HCT116 (cell line): ENCODE data around the gene CREB1. TPM values are rescaled to one million over a fixed set of nuclear protein-coding genes. Genes with fewer than 3 reads are reported as not detected.
"Not testable (repeated sequence)": the region's sequence is repeated elsewhere in the genome, so short reads cannot be mapped to it uniquely, and the experiment has no call there.

Experiments used
- ATAC-seq: fragments of 200-7000 bp; cut with Tn5 transposase; 2 replicates; pipeline ENCODE4 v1.9.1; 2020; ENCODE audit warnings: mild to moderate bottlenecking, moderate library complexity
- BruUV-seq: library from RNA; stranded (reverse); fragments of 400-500 nt; replicated peaks from 2 replicates; lab custom pipeline; 2021; lab: Mats Ljungman, UMichigan
- CTCF ChIA-PET: fragments of 300-600 bp; sonication (Branson Sonifier 250); formaldehyde crosslinking; loops from one replicate; lab custom pipeline; 2021; ENCODE audit warnings: antibody characterized with exemption; lab: Charles Lee
- POLR2A ChIA-PET: fragments of 300-600, 350-600 bp; sonication (Branson Sonifier 250); formaldehyde crosslinking; loops from one replicate; lab custom pipeline; 2021; ENCODE audit warnings: antibody characterized with exemption; lab: Charles Lee
- RAD21 ChIA-PET, 2 experiments: fragments of 300-600 bp; sonication (Branson Sonifier 250); formaldehyde crosslinking; loops; one replicate each; lab custom pipeline; 2023; ENCODE audit warnings: low total read pairs in 2 of 2; ENCODE audit not compliant: uncharacterized antibody in 2 of 2, unreplicated experiment in 2 of 2, low non-redundant PET in 1 of 2; lab: Charles Lee
- DNase-seq: peaks from one replicate; pipeline ENCODE4 v3.0.0-alpha.2; 2010; ENCODE audit warnings: low read depth, low spot score
- H2AFZ ChIP-seq: fragments of 200-600 bp; shearing (Covaris generic), sonication (generic); 2 replicates; pipeline ENCODE4 v1.6.1; 2017; ENCODE audit warnings: low read depth, mixed run types, mixed read lengths, antibody characterized with exemption, low read length; ENCODE audit not compliant: poor library complexity, severe bottlenecking
- H3K27ac ChIP-seq: 2 replicates; pipeline ENCODE4 v1.5.1; 2012; ENCODE audit warnings: low read depth, low read length
- H3K27me3 ChIP-seq: fragments of 200-600 bp; sonication (generic); 2 replicates; pipeline ENCODE4 v1.6.1; 2016; ENCODE audit warnings: mixed run types, low read length, mixed read lengths; ENCODE audit not compliant: insufficient read depth
- H3K36me3 ChIP-seq, 2 experiments: fragments of 200-500 bp in 1 of 2; fragments of 200-600 bp in 1 of 2; sonication (Bioruptor generic) in 1 of 2; sonication (generic) in 1 of 2; 2 replicates each; pipeline versions ENCODE4 v1.5.1 to v1.6.1; 2014 to 2016; ENCODE audit warnings: low read length in 2 of 2, inconsistent platforms in 1 of 2, mixed read lengths in 1 of 2, mixed run types in 1 of 2; ENCODE audit not compliant: insufficient read depth in 2 of 2, control insufficient read depth in 1 of 2
- H3K4me1 ChIP-seq, 2 experiments: fragments of 200-600 bp in 1 of 2; sonication (generic) in 1 of 2; 2 replicates each; pipeline versions ENCODE4 v1.5.1 to v1.6.1; 2012 to 2017; ENCODE audit warnings: low read length in 2 of 2, inconsistent platforms in 1 of 2, mild to moderate bottlenecking in 1 of 2, mixed read lengths in 1 of 2, mixed run types in 1 of 2, moderate library complexity in 1 of 2; ENCODE audit not compliant: insufficient read depth in 2 of 2, control insufficient read depth in 1 of 2
- H3K4me2 ChIP-seq: fragments of 200-600 bp; sonication (generic); 2 replicates; pipeline ENCODE4 v1.6.1; 2017; ENCODE audit warnings: mixed run types, low read length, mixed read lengths
- H3K4me3 ChIP-seq, 2 experiments: fragments of 200-600 bp in 1 of 2; sonication (generic) in 1 of 2; replicated peaks in 1 of 2; 2 replicates each; pipeline ENCODE4 v1.5.1; 2011 to 2016; ENCODE audit warnings: low read length in 2 of 2, control low read depth in 1 of 2, low read depth in 1 of 2, mild to moderate bottlenecking in 1 of 2, mixed read lengths in 1 of 2, mixed run types in 1 of 2
- H3K79me2 ChIP-seq: fragments of 200-600 bp; sonication (generic); 2 replicates; pipeline ENCODE4 v1.6.1; 2017; ENCODE audit warnings: mild to moderate bottlenecking, mixed run types, low read length, moderate library complexity, mixed read lengths; ENCODE audit not compliant: insufficient read depth
- H3K9ac ChIP-seq: fragments of 200-600 bp; sonication (generic); 2 replicates; pipeline ENCODE4 v1.6.1; 2016; ENCODE audit warnings: low read length, mixed read lengths
- H3K9me2 ChIP-seq: fragments of 200-600 bp; sonication (generic), shearing (Covaris generic); 2 replicates; pipeline ENCODE4 v1.6.1; 2017; ENCODE audit warnings: mixed run types, mild to moderate bottlenecking, moderate library complexity; ENCODE audit not compliant: insufficient read depth
- H3K9me3 ChIP-seq, 2 experiments: fragments of 200-500 bp in 1 of 2; fragments of 200-600 bp in 1 of 2; sonication (Bioruptor generic) in 1 of 2; sonication (generic) in 1 of 2; 2 replicates each; pipeline ENCODE4 v1.6.1; 2014 to 2017; ENCODE audit warnings: low read length in 2 of 2, mixed read lengths in 2 of 2, inconsistent platforms in 1 of 2, low read depth in 1 of 2, mild to moderate bottlenecking in 1 of 2, mixed run types in 1 of 2, moderate library complexity in 1 of 2; ENCODE audit not compliant: control insufficient read depth in 1 of 2, insufficient read depth in 1 of 2
- H4K20me1 ChIP-seq: fragments of 200-600 bp; sonication (generic), shearing (Covaris generic); 2 replicates; pipeline ENCODE4 v1.6.1; 2017; ENCODE audit warnings: mixed run types, mild to moderate bottlenecking, moderate library complexity; ENCODE audit not compliant: insufficient read depth
- CEBPB ChIP-seq: IDR thresholded peaks from 2 replicates; pipeline ENCODE4 v1.6.1; 2012; ENCODE audit warnings: low read depth
- SIN3A ChIP-seq: IDR thresholded peaks from 2 replicates; pipeline ENCODE4 v1.6.1; 2012; ENCODE audit warnings: low read depth
- ZNF274 ChIP-seq: fragments of 200-500 bp; sonication (Bioruptor generic); IDR thresholded peaks from 2 replicates; pipeline ENCODE4 v1.6.1; 2014; ENCODE audit warnings: mild to moderate bottlenecking, low read depth, low read length, inconsistent platforms
- intact Hi-C: fragments of 100-400 bp; cut with micrococcal nuclease; formaldehyde crosslinking; loops from 2 replicates; pipeline ENCODE4 v1.10.0; 2022
- total RNA-seq: library from RNA; stranded (reverse); gene quantifications from one replicate; pipeline ENCODE4 v1.2.1, GENCODE V29; 2021; ENCODE audit not compliant: unreplicated experiment

The CREB1 gene
- total RNA-seq, 1 experiment from 2014 or later: 60.4 TPM

GRCh38 chr2:207635468-207636200 lies 105.9 kb downstream of the CREB1 start:
- POLR2A ChIA-PET: no interaction called here
- DNase-seq: no peak
- Histone ChIP-seq H3K4me3 (no peak overlapping the region), H3K9me3 (no peaks in the 10 kb centered on the region), H3K9me2 (no peaks in the 10 kb centered on the region), H3K36me3 (no peaks in the 10 kb centered on the region), H4K20me1 (no peaks in the 10 kb centered on the region), H3K9ac (no peak overlapping the region), H3K4me1 (peaks cover 16 to 24% of the 10 kb centered on the region in 2 experiments), H3K79me2 (no peaks in the 10 kb centered on the region), H3K27me3 (no peaks in the 10 kb centered on the region), H3K4me2 (no peak overlapping the region), H3K27ac (no peak overlapping the region), H2AFZ (no peak overlapping the region)
- no TSS peak for BruUV-seq
- TF ChIP-seq CEBPB (no peak), ZNF274 (no peak), SIN3A (no peak)
- RAD21 ChIA-PET: no interaction called here
- no peak for ATAC-seq
- intact Hi-C loops: no loop called here
- CTCF ChIA-PET: interaction anchor here (3.1 kb wide), 1 partner anchor 9 kb away, joined by 8 read pairs; no protein-coding TSS in a partner anchor

GRCh38 chr2:207639288-207639687 lies 109.5 kb downstream of the CREB1 start:
- H2AFZ ChIP-seq, H3K9ac ChIP-seq, H3K36me3 ChIP-seq, DNase-seq, CTCF ChIA-PET, POLR2A ChIA-PET, BruUV-seq, H3K27ac ChIP-seq, H3K9me2 ChIP-seq, intact Hi-C loops, H3K4me1 ChIP-seq, H3K4me3 ChIP-seq, H3K4me2 ChIP-seq, ATAC-seq, RAD21 ChIA-PET, H4K20me1 ChIP-seq, H3K27me3 ChIP-seq, H3K9me3 ChIP-seq, H3K79me2 ChIP-seq: not testable (repeated sequence)
